Testis (tissue), 2 donors: ENCODE measurements around the gene OR52I1.

Experiments
- CTCF ChIP-seq, 3 experiments: fragments of 450-650 bp in 2 of 3; fragments of 200-600 bp in 1 of 3; sonication (generic) in 1 of 3; IDR thresholded peaks; one replicate each; pipeline ENCODE4 v1.5.1; 2016 to 2019; ENCODE audit warnings: antibody characterized with exemption in 3 of 3, mild to moderate bottlenecking in 2 of 3, moderate library complexity in 1 of 3
- POLR2A ChIP-seq: fragments of 450-650 bp; IDR thresholded peaks from one replicate; pipeline ENCODE4 v1.6.1; 2017; ENCODE audit warnings: antibody characterized with exemption, mild to moderate bottlenecking, moderate library complexity

- no peak for TF ChIP-seq CTCF (IDR thresholded peaks at IDR 0.05)
- no peak for TF ChIP-seq POLR2A
Observed at GRCh38 chr11:4560467-4560866, 33.4 kb upstream of the OR52I1 start.
